Transverse colon (tissue), 4 donors: Measurements from ENCODE around the gene CCDC12.

Experiments used
- EP300 ChIP-seq: sonication (generic); formaldehyde crosslinking; IDR thresholded peaks from one replicate; pipeline ENCODE4 v1.6.1; 2017; ENCODE audit warnings: antibody characterized with exemption, low read depth
- POLR2A ChIP-seq: fragments of 450-650 bp; IDR thresholded peaks from one replicate; pipeline ENCODE4 v1.6.1; 2016; ENCODE audit warnings: antibody characterized with exemption, mild to moderate bottlenecking, moderate library complexity
- POLR2AphosphoS5 ChIP-seq, 3 donors: sonication (generic); formaldehyde crosslinking; IDR thresholded peaks; one replicate each; pipeline ENCODE4 v1.6.1; 2016; ENCODE audit warnings: antibody characterized with exemption in 3 of 3
- TF ChIP-seq, protein P1 (sequence below), 5 experiments: fragments of 200-600 bp in 3 of 5; fragments of 450-650 bp in 2 of 5; sonication (generic) in 3 of 5; IDR thresholded peaks; 1 replicate in 2 of 5; 2 replicates in 3 of 5; pipeline ENCODE4 v1.5.1; 2016 to 2017; ENCODE audit warnings: antibody characterized with exemption in 5 of 5, inconsistent platforms in 3 of 5, mild to moderate bottlenecking in 2 of 5, moderate library complexity in 1 of 5

DNA sequence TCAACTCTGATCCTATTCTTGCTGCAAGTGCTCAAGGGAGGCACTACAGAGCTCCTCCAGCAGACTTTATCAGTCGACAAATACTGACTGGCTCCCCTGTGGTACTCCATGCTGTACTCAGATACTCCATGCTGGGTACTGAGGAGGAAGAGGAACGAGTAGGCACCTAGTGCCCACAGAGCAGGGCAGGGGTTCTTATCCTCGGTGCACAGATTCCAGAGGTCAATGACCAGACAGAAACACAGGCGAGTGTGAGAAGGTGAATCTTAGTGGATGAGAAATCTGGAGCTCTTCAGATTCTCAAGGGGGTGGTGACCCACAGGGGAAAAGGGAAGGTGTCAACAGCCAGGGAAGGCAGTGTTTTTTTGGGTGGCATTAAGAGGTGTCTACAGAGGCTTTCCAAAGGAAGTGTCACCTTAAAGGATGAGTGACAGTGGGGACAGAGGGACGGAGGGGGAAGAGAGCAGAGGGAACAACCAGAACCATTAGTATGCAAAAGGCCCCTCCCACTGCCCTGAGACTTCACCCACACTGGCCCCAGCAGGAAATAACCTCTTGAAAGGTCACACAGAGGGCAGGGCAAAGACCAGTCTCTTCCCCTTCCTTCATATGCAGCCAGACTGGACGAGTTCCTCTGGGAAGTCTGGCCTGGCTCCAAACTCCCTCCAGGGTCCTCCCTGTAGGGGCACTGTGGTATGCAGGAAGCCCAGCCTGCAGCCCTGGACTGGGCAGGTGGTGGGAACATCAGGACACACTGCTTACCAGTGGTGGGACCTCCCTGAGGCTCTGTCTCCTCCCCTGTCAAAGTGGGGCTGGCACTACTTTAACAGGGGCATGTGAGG lies 27.5 kb downstream of the CCDC12 start:
- TF ChIP-seq, protein P1, sequence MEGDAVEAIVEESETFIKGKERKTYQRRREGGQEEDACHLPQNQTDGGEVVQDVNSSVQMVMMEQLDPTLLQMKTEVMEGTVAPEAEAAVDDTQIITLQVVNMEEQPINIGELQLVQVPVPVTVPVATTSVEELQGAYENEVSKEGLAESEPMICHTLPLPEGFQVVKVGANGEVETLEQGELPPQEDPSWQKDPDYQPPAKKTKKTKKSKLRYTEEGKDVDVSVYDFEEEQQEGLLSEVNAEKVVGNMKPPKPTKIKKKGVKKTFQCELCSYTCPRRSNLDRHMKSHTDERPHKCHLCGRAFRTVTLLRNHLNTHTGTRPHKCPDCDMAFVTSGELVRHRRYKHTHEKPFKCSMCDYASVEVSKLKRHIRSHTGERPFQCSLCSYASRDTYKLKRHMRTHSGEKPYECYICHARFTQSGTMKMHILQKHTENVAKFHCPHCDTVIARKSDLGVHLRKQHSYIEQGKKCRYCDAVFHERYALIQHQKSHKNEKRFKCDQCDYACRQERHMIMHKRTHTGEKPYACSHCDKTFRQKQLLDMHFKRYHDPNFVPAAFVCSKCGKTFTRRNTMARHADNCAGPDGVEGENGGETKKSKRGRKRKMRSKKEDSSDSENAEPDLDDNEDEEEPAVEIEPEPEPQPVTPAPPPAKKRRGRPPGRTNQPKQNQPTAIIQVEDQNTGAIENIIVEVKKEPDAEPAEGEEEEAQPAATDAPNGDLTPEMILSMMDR (IDR thresholded peaks at IDR 0.05): no peak
- TF ChIP-seq POLR2A (no peak), POLR2AphosphoS5 (IDR thresholded peaks at IDR 0.05) (no peak), EP300 (no peak)
